Measurements from ENCODE around the gene GNAS-AS1.

DNA sequence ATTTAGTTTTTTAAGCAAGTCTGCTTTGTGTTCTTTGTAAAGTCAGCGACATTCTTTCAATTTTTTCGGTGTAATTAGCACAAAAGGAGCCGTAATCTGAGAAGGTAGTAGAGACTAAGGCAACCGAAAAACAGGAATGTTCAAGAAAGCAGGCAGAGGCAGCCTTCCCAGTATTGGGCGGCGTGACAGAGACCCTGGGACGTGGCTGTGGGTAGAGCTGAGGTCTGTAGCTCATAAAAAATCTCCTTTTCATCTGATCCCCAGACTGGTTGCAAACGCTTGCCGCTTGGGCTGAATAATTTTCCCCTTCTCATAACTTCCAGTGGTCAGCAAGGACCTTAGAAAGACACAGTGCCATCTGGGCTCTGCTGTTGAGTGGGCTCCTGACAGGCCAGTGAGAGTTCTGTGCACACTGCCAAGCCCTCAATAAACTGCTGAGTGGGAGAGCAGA is 32.6 kb upstream of the GNAS-AS1 start:
- TF ChIP-seq, protein P1, sequence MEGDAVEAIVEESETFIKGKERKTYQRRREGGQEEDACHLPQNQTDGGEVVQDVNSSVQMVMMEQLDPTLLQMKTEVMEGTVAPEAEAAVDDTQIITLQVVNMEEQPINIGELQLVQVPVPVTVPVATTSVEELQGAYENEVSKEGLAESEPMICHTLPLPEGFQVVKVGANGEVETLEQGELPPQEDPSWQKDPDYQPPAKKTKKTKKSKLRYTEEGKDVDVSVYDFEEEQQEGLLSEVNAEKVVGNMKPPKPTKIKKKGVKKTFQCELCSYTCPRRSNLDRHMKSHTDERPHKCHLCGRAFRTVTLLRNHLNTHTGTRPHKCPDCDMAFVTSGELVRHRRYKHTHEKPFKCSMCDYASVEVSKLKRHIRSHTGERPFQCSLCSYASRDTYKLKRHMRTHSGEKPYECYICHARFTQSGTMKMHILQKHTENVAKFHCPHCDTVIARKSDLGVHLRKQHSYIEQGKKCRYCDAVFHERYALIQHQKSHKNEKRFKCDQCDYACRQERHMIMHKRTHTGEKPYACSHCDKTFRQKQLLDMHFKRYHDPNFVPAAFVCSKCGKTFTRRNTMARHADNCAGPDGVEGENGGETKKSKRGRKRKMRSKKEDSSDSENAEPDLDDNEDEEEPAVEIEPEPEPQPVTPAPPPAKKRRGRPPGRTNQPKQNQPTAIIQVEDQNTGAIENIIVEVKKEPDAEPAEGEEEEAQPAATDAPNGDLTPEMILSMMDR (IDR thresholded peaks at IDR 0.05): no peak
- no peak for TF ChIP-seq ZFX (IDR thresholded peaks at IDR 0.05; ENCODE audit: borderline replicate concordance)
